Heart left ventricle (tissue), 13 donors: ENCODE measurements around the gene MITF.

Source experiments
- POLR2A ChIP-seq, 2 donors: fragments of 450-650 bp; IDR thresholded peaks; one replicate each; pipeline ENCODE4 v1.6.1; 2017; ENCODE audit warnings: antibody characterized with exemption in 2 of 2, mild to moderate bottlenecking in 2 of 2, moderate library complexity in 2 of 2
- TF ChIP-seq, protein P1 (sequence below), 12 donors: fragments of 200-600 bp; sonication (generic) in 4 of 12; IDR thresholded peaks; one replicate each; pipeline versions ENCODE4 v1.5.0 to v1.8.0; 2018 to 2022; ENCODE audit warnings: antibody characterized with exemption in 12 of 12, mild to moderate bottlenecking in 5 of 12
- donor health status: ischemic (EF 13 %, LVEDD 7.1; RV severe dilation, severe dysfunction).
- donor health status: DM: no; HTN: yes; CAD: no.
- donor health status: DM: no; HTN: no; CAD: no.
- donor health status: ischemic (EF 25% LVEDD 6.9; RV normal size, moderate dysfunction).
- donor health status: ischemic (EF 25% LVEDD 5.7; RV mildly dilated, moderate dysfunction).
- donor health status: ischemic (EF 35%, LVEDD 5.7; RV mildly dilated, moderate dysfunction).
- donor health status: nonischemic (EF 11% LVEDD 7.7; RV severe dilation, severe dysfunction).
- donor health status: DM: yes; HTN: yes; CAD: no.
- donor health status: PGD.
- donor health status: ischemic (EF 29% LVEDD 5.4; RV normal size, mild dysfunction).
- donor health status: nonischemic (EF 23%, LVEDD 6.1; RV moderate dilation, normal function).

DNA sequence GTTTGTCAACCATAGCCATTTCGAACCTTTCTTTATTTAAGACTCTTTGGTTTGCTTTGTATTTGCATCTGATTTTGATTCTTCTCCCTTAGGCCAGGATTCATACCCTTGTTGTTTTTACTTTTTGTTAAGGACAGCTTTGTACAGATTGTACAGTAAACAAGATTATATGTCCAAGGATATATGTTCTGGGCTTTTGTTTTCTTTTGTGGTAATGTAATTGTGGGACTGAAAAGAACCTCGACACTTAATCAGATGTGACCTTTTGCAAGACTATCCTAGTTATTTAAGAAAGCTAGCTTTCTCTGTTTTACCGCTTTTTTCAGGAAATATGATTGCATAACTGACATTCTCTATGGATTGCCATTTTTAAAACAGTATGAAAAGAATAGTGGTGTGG is 193.2 kb downstream of the MITF start:
- TF ChIP-seq, protein P1, sequence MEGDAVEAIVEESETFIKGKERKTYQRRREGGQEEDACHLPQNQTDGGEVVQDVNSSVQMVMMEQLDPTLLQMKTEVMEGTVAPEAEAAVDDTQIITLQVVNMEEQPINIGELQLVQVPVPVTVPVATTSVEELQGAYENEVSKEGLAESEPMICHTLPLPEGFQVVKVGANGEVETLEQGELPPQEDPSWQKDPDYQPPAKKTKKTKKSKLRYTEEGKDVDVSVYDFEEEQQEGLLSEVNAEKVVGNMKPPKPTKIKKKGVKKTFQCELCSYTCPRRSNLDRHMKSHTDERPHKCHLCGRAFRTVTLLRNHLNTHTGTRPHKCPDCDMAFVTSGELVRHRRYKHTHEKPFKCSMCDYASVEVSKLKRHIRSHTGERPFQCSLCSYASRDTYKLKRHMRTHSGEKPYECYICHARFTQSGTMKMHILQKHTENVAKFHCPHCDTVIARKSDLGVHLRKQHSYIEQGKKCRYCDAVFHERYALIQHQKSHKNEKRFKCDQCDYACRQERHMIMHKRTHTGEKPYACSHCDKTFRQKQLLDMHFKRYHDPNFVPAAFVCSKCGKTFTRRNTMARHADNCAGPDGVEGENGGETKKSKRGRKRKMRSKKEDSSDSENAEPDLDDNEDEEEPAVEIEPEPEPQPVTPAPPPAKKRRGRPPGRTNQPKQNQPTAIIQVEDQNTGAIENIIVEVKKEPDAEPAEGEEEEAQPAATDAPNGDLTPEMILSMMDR (IDR thresholded peaks at IDR 0.05) = no peak
- TF ChIP-seq POLR2A (IDR thresholded peaks at IDR 0.05) = no peak
